Transverse colon (tissue), 4 donors: ENCODE measurements around the gene KIAA1328.

Source experiments
- POLR2A ChIP-seq: fragments of 450-650 bp; IDR thresholded peaks from one replicate; pipeline ENCODE4 v1.6.1; 2016; ENCODE audit warnings: antibody characterized with exemption, mild to moderate bottlenecking, moderate library complexity
- POLR2AphosphoS5 ChIP-seq, 3 donors: sonication (generic); formaldehyde crosslinking; IDR thresholded peaks; one replicate each; pipeline ENCODE4 v1.6.1; 2016; ENCODE audit warnings: antibody characterized with exemption in 3 of 3
- TF ChIP-seq, protein P1 (sequence below), 5 experiments: fragments of 200-600 bp in 3 of 5; fragments of 450-650 bp in 2 of 5; sonication (generic) in 3 of 5; IDR thresholded peaks; 1 replicate in 2 of 5; 2 replicates in 3 of 5; pipeline ENCODE4 v1.5.1; 2016 to 2017; ENCODE audit warnings: antibody characterized with exemption in 5 of 5, inconsistent platforms in 3 of 5, mild to moderate bottlenecking in 2 of 5, moderate library complexity in 1 of 5

DNA sequence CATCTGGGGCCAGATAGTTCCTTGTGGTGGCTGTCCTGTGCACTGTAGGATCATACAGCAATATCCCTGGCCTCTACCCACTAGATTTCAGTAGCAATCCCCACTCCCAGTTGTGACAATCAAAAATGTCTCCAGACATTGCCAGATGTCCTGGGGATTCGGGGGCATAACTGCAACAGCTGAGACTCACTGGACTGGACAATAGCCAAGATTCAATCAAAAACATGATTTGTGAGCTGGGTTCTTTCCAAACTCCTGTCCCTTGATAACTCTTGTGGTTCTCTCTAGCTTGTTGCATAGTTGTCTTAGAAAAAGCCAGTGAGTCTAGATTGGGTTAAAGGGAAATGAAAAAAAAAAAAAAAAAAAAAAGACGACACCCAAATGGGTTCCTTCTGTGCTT is 443.3 kb downstream of the KIAA1328 start:
- TF ChIP-seq, protein P1, sequence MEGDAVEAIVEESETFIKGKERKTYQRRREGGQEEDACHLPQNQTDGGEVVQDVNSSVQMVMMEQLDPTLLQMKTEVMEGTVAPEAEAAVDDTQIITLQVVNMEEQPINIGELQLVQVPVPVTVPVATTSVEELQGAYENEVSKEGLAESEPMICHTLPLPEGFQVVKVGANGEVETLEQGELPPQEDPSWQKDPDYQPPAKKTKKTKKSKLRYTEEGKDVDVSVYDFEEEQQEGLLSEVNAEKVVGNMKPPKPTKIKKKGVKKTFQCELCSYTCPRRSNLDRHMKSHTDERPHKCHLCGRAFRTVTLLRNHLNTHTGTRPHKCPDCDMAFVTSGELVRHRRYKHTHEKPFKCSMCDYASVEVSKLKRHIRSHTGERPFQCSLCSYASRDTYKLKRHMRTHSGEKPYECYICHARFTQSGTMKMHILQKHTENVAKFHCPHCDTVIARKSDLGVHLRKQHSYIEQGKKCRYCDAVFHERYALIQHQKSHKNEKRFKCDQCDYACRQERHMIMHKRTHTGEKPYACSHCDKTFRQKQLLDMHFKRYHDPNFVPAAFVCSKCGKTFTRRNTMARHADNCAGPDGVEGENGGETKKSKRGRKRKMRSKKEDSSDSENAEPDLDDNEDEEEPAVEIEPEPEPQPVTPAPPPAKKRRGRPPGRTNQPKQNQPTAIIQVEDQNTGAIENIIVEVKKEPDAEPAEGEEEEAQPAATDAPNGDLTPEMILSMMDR (IDR thresholded peaks at IDR 0.05): no peak
- TF ChIP-seq POLR2AphosphoS5 (IDR thresholded peaks at IDR 0.05) (no peak), POLR2A (no peak)
